WERI-Rb-1 (cell line): ENCODE data around the gene HOOK2.

ENCODE experiments used
- DNase-seq: peaks from one replicate; pipeline ENCODE4 v3.0.0-alpha.2; 2020
- H3K27ac ChIP-seq: fragments of 250-450 bp; sonication (Bioruptor Pico); 2 replicates; pipeline ENCODE4 v1.5.1; 2020; ENCODE audit warnings: mild to moderate bottlenecking, moderate library complexity
- H3K27me3 ChIP-seq: fragments of 250-450 bp; sonication (Bioruptor Pico); 2 replicates; pipeline ENCODE4 v1.5.1; 2021; ENCODE audit warnings: mild to moderate bottlenecking, low read depth, moderate library complexity; ENCODE audit not compliant: insufficient read depth, severe bottlenecking
- H3K36me3 ChIP-seq: fragments of 250-450 bp; sonication (Bioruptor Pico); 2 replicates; pipeline ENCODE4 v1.5.1; 2020; ENCODE audit warnings: mild to moderate bottlenecking, moderate library complexity
- H3K4me3 ChIP-seq: 2 replicates; pipeline ENCODE4 v1.5.1; 2011; ENCODE audit warnings: low read depth, mild to moderate bottlenecking, control low read depth, low read length
- H3K9me3 ChIP-seq: fragments of 250-450 bp; sonication (Bioruptor Pico); 2 replicates; pipeline ENCODE4 v1.5.1; 2021; ENCODE audit warnings: mild to moderate bottlenecking, moderate library complexity; ENCODE audit not compliant: severe bottlenecking
- CTCF ChIP-seq: IDR thresholded peaks from 2 replicates; pipeline ENCODE4 v1.5.1; 2011; ENCODE audit warnings: low read depth, mild to moderate bottlenecking, control low read depth, inconsistent platforms, low read length

HOOK2 gene

GRCh38 chr19:12745166-12745897, 30.0 kb downstream of the HOOK2 start:
- no peak overlapping the region for H3K4me3 ChIP-seq
- peaks cover 59% of the 10 kb centered on the region for H3K36me3 ChIP-seq
- no peak for DNase-seq
- no peak for TF ChIP-seq CTCF
- H3K27ac ChIP-seq: no peak overlapping the region; the same call in 1 of the 2 replicates
- H3K27me3 ChIP-seq: no peaks in the 10 kb centered on the region
- no peaks in the 10 kb centered on the region for H3K9me3 ChIP-seq

GRCh38 chr19:12737835-12738351, 37.5 kb downstream of the HOOK2 start:
- Histone ChIP-seq H3K27ac (peak overlapping the region; percentile 100), H3K4me3 (peak overlapping the region; percentile 96), H3K27me3 (no peaks in the 10 kb centered on the region), H3K9me3 (no peaks in the 10 kb centered on the region), H3K36me3 (peaks cover 42% of the 10 kb centered on the region)
- DNase-seq: no peak
- no peak for TF ChIP-seq CTCF

- Histone ChIP-seq H3K4me3 (peak within 1 kb of the TSS; percentile 96), H3K27ac (peak within 1 kb of the TSS; percentile 100), H3K36me3 (peaks cover 44% of the 10 kb centered on the region), H3K9me3 (no peaks in the 10 kb centered on the region), H3K27me3 (no peaks in the 10 kb centered on the region)
- TF ChIP-seq CTCF: no peak
- DNase-seq: peak; percentile 97
Observed at GRCh38 chr19:12736995-12737834, 38.1 kb downstream of the HOOK2 start, which contains the start of gene GET3. Gene GET3, plus strand, starts transcription at chr19:12737497. Its CDS starts 9 bp downstream, at chr19:12737506.

- peak; percentile 68 for TF ChIP-seq CTCF
Observed at GRCh38 chr19:12733369-12734214, 41.8 kb downstream of the HOOK2 start.

GRCh38 chr19:12731337-12731736, 44.0 kb downstream of the HOOK2 start:
- H3K27me3 ChIP-seq: no peaks in the 10 kb centered on the region
- H3K9me3 ChIP-seq: no peaks in the 10 kb centered on the region
- H3K4me3 ChIP-seq: no peak overlapping the region
- DNase-seq: no peak
- TF ChIP-seq CTCF: no peak
- peaks cover 52% of the 10 kb centered on the region for H3K36me3 ChIP-seq
- H3K27ac ChIP-seq: no peak overlapping the region

More at GRCh38 chr19:12733369-12734214, 41.8 kb downstream of the HOOK2 start:
- H3K36me3 ChIP-seq: peaks cover 48% of the 10 kb centered on the region
- H3K27me3 ChIP-seq: no peaks in the 10 kb centered on the region
- peak; percentile 58 for DNase-seq
- H3K27ac ChIP-seq: peak overlapping the region; percentile 97
- peak overlapping the region; percentile 89 for H3K4me3 ChIP-seq
- H3K9me3 ChIP-seq: no peaks in the 10 kb centered on the region
